Renal pelvis (tissue), 4 donors: ENCODE data around the gene MAD2L2. TPM values are rescaled to one million over a fixed set of nuclear protein-coding genes. Genes with fewer than 3 reads are reported as not detected.
A peak's percentile ranks its signal among the peaks of the same experiment; 100 is the strongest.

Experiments used
- DNase-seq: peaks from one replicate; pipeline ENCODE4 v3.0.0-alpha.2; 2013
- polyA plus RNA-seq, 3 donors: library from polyadenylated mRNA; unstranded; fragments of 120-200 nt; gene quantifications; one replicate each; pipeline ENCODE4 v1.2.1, GENCODE V29; 2013; ENCODE audit not compliant: insufficient read length in 3 of 3

The MAD2L2 gene
- polyA plus RNA-seq, 3 donors: 42.4 to 57.4 (median 52.0) TPM

DNA sequence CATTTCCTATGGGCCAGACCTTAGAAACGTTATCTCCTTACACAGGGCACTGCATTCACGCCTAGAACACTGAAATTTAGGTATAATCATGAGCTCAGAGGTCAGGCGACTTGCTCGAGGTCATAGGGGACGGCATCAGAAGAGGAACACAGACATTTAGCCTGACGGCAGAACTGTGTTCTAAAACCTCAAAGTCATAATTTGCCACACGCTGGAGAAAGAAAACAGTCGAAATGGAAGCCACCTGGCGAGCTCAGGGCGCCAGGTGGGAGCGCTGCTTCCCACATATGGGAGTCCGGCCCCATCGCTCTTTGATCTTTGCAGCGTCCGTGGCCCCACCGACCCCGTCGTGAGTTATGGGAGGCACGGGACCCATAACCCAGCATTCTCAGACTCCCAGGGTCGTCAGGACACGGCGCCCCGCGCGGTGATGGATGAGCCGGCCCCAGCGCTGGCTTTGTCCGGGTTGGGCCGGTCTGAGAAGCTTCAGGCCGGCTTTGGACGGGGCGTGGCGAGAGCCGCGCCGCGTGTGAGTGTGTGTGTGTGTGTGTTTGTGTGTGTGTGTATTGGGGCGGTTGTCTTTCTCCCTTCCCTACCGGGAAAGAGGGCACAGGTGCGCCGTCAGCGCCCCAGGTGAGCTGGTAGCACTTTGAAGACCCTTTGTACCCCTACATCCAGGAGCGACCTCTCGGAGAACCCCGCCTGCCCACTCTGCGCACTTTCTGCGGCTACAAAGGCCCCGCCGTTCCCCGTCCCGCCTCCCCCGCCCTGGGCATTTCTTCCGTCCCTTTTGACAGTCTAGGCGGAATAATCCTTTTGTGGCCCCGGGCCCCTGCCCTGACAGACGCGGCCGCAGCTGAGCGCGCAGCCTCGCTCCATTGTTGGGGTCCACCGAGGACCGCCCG, 9.7 kb upstream of the MAD2L2 start:
- DNase-seq: peak; percentile 69

DNA sequence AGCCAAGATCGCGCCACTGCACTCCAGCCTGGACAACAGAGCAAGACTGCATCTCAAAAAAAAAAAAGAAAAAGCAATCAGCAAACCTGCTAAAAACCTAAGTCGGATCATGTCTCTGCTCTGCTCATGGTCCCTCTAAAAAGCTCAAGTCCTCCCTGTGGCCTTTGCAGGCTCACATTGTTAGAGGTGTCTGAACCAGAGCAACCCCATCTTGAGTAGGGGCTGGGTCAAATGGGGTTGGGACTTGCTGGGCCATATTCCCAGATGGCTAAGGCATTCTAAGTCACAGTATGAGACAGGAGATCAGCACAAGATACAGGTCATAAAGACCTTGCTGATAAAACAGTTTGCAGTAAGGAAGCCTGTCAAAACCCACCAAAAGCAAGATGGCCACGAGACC, 7.6 kb upstream of the MAD2L2 start:
- no peak for DNase-seq

DNA sequence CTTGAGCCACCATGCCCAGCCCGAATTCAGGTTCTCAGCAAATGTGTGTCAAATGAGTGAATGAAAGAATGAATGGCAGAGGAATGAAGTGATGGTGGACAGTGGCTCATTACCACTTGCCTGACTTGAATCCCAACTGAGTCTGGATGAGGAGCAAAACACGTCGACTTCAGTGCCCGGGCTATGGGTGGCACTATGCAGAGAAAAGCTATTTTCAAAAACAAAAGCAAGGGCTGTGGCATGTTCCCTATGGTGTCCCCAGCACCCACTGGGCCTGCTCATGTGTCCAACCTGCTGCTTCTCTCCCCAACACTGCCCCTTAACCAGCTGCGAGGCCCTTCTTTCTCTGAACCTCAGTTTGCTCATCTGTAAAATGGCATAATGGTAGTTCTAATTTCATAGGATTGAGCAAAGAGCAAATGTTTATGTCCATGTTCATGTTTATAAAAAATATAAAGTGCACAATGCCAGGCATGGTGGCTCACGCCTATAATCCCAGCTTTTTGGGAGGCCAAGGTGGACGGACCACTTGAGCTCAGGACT, 4.3 kb upstream of the MAD2L2 start:
- DNase-seq: no peak

DNA sequence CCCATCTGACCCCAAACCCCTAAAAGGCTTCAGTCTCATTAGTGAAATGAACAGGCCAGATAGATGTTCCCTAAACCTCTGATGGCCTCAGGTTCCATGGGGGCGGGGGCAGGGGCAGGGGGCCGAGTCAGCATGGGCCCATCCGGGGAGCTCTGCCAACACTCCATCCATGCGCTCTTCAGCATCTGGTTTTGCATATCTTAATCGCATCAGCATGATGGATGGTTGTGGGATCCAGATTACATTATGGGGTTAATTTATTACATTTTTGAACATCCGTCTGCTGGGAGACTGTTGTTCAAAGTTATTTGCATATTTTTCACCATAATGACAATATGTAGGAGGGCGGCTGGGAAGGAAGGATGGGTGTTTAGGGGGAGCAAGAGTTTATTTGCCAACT, 3.1 kb upstream of the MAD2L2 start:
- no peak for DNase-seq

DNA sequence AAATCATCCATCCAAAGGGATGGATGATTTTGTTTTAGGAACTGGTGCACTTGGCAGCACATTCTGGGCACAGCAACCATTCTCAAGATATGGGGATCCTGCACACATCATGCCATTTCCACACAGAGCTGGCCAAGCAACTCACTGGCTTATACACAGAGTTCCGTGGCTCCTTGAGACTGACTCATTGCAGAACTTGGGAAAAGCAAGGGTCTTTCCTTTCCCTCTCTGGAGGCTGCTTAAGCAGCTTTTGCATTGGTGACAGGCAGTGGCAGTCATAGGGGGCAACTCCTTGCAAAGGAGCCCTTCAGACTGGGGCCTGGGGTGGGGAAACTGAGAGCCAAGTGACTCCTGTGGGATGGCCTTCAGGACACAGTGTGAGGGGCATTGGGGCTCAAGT, 1.9 kb upstream of the MAD2L2 start:
- DNase-seq: no peak

DNA sequence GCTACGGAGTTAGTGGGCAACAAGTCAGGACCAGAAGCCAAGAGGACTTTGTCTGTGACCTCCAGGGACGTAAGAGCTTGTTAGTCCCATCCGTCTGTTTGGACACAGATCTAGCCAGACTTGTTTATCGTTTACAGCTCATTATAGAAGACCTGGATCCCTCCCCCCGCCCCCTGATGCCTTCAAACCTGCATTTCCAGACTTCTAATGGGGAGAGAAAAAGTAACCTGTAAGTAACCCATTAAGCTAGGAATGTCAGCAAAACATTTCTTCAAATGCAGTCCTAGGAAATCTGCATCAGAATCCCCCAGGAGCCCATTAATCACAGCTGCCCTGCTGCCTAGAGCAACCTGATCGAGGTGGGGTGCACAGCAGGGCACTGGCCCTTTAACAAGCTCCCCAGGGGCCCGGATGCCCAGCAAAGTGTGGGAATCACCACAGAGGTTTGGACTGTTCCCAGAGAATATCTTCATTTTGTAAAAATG, 1.4 kb upstream of the MAD2L2 start:
- no peak for DNase-seq

DNA sequence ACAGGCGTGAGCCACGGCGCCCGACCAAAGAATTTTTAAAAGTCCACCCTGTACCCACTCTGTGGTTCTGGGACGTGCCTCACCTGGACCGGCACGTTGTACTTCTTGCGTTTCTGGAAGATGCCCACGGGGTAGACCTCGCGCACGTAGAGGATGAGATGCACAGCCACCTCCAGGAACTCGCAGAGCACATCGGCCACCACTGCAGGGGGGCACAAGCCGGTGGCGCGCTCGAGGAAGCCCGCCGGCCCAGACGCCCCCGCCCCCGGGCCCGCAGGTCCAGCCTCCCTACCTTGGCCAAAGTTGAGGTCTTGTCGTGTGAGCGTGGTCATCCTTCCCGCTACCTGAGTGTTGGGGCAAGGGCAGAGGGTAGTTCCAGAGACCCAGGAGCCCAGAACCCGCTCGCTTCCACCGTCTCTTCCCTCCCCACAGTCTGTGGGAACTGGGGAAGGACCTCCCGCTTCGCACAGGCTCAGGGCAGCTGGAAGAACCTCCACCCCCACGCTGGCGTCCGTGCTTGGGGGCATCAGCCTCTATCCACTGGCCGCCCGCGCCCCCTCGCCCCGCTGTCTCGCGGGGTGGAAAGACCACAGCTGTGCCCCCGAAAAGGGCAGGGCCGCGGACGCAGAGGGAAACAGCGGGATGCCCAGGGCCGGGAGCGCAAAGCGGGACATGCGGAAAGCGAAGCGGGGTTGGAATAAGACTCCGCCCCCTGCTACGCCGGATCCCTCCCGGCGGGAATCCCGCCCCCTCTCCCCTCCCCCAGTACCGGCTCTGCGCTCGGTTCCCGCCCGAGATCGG, 478 bp downstream of the MAD2L2 start:
- peak; percentile 30 for DNase-seq

DNA sequence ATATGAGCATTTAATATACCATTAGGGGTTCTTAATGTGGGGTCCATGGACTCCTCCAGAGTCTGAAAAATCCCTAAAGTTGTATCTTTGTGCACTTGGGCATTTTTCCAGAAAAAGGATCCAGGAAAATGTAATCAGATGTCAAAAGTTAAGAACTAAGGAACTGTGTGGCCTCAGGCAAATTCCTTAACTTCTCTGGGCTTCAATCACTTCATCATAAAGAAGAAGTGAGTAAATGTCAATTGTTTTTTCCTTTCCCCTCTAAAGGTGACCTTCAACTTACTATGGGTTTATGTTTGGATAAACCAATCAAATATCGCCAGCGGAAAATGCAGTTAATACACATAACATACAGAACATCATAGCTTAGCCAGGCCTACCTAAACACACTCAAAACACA, 2.5 kb downstream of the MAD2L2 start:
- DNase-seq: no peak

DNA sequence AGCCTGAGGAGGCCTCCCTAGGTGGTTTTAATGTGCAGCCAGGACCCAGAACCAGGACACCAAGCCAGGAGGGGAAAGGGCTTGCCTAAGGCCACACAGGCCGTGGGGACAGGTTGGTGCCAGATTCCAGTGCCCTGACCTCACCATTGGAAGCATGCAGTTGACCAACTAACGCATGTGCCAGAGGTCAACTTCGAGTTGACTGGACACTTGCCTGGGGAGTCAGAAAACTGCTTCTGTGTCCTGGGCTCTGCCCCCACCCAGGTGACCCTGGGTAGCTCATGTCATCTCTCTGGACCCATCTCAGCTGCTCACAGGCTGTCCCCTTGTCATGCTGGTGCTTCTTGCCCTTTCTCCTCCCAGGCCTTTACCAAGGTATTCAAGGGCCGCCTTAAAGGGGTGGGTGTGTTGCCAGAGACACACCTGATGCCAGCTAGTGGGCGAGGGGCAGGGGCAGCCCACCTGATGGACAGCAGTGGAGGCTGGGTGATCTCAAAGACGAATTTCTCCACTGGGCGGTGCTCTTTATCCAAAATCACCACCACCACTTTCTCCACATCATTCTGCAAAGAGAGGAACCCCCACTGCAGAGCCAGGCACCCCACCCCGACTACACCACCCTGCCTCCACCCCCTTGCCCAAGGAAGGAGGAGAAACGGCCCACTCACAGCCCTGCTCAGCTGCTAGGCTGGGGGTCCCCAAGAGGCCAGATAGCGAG, 4.4 kb downstream of the MAD2L2 start:
- DNase-seq: no peak

DNA sequence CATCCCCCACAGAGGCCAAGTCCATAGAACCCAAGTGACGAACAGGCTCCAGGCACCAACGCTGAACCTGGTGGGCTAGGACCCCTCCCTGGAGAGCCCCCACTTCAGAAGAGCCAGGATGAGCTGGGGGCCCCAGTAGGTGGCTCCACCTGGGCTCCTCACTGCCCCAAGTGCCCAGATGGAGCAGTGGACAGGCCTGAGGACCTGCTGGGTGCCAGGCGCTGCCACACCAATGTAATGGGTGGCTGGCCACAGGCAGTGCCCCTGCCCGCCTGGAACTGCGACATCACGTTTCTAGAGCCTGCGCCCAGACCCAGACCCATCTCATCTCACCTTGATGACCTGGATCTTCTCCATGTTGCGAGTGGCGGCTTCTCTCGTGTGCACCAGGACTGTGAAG, 5.6 kb downstream of the MAD2L2 start:
- no peak for DNase-seq

DNA sequence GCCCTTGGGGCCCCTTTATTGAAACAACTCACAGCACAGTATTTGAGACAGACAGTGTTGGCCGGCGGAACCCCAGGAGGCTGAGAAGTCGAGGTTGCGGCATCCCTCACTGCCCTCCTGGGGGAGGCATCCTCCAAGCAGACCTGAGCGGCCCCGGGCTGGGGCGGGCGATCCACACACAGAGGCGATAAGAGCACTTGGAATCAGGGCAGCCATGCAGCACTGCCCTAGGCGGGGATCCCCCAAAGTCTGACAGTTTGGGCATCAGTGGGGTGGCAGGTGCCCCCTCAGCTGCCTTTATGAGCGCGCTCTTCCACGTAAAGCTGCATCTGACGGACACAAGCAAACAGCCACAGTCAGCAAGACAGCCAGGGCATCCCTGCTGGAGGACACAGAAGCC, 6.5 kb downstream of the MAD2L2 start:
- no peak for DNase-seq

DNA sequence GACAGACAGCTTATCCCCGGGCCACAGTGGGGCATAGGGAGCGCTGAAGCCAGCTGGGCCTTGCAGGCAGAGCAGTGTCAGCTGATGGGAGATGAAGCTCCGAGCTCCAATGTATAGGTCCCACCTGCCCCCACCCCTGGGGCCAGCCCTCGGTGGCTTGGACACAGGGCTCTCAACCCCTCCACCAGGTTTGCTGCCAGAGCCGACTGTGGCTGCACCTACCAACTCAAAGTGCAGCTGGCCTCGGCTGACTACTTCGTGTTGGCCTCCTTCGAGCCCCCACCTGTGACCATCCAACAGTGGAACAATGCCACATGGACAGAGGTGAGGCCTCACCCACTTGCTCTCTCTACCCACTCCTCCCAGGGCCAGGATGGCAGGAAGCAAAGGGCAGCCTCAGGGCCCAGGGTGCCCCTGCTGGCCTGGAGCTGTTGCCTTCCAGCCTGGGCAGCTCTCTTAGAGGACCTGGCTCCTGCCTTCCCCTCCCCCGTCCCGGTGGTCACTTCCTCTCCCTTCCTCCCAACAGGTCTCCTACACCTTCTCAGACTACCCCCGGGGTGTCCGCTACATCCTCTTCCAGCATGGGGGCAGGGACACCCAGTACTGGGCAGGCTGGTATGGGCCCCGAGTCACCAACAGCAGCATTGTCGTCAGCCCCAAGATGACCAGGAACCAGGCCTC, 7.7 kb downstream of the MAD2L2 start:
- no peak for DNase-seq

DNA sequence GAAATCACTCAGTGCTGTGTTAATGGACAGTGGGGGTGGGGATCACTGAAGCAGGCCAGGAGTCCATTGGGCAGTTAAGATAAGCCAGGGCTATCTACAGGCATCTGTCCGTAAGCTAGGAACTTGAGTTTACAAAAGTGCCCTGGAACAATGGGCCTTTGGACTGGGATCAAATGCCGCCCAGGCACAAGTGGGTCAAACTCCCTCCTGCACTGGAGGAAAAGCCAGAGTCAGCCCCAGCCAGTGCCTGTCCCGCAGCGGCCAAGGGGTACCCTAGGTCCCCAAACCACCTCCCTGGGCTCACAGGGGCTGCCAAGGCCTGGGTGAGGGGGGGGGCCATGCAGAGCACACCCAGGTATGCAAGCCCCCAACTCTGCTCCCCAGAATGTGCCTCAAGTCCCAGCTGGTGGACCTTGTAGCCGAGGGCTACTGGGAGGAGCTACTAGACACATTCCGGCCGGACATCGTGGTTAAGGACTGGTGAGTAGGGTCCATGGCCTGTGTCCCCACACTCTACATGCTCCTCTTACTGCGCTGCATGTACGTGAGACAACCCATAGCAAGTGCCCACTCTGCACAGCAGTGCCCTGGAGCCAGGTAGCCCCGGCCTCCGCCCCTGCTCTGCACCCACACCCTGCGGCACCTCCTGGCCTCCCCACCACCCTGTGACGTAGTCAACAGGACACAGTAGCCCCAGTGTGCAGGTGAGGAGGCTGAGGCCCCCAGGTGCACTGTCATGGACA, 9.2 kb downstream of the MAD2L2 start:
- no peak for DNase-seq

DNA sequence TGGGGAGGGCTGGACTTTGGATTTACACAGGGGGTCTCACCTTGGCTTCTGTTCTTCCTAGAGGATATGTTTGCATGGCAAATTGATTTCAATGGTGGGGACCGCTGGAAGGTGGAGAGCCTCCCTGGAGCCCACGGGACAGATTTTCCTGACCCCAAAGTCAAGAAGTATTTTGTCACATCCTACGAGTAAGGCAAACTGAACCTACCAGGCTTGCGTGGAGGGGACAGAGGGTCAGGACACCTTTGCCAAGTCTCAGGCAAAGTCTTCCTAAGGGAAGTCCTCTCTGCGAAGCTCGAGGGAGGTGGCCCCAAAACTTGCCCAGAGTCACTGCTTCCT, 9.8 kb downstream of the MAD2L2 start:
- no peak for DNase-seq

DNA sequence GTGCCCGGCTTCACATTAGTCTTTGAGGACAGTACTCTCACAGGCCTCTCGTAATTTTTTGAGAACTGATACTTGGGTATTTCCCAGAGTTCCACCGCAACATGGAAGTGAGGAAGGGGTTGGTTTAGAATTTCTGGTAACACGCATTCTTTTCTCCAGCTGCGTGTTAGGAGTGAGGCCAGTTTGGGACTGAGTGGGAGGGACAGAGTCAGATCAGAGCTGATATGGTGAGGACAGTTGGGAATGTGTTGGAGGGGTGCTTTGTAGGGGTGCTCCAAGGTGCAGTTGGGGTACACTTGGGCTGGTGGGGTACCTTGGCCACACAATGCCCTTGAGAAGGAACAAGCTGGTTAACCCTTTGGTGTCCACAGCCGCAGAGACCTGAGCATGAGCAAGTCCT, 10.2 kb downstream of the MAD2L2 start:
- DNase-seq: no peak

DNA sequence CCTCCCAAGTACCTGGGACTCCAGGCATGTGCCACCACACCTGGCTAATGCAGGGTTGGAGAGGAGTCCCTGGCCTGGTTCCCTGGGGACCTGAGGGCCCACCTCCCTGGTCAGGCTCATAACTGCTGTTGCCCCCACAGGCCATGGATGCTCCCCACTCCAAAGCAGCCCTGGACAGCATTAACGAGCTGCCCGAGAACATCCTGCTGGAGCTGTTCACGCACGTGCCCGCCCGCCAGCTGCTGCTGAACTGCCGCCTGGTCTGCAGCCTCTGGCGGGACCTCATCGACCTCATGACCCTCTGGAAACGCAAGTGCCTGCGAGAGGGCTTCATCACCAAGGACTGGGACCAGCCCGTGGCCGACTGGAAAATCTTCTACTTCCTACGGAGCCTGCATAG, 12.4 kb downstream of the MAD2L2 start:
- DNase-seq: no peak

DNA sequence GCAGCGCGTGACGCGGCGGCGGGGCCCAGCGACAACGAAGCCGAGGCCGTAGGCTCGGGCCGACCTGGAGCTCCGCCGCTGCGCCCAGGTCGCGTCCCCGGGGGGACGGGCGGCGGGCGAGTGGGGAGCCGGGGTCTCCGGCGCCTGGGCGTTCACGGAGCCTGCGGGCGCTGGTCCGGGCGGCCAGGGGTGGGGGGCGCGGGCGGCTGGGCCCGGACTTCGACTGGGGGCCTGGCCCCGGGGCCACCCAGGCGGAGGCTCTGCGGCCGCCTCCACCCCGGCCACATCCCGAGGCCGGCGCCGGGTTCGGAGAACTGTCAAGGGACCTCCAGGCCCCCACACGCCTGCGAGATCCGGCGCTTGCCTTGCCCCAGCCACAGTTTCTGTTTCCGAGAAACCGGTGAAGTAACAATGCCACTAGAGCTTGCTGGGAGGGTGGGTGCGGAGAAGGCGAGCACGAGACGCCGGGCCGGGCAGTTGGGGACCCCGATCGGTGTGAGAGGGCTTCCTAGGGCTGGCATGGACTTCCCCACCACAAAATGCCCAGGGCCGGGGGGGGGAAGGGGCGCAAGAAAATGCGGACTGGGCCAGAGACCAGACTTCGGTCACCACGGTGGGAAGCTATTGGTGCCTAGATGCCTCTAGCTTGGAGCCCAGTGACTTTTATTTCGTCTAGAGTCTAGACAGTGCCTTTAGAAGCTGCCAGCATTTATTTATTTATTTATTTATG, 16.4 kb downstream of the MAD2L2 start:
- DNase-seq: peak; percentile 36

DNA sequence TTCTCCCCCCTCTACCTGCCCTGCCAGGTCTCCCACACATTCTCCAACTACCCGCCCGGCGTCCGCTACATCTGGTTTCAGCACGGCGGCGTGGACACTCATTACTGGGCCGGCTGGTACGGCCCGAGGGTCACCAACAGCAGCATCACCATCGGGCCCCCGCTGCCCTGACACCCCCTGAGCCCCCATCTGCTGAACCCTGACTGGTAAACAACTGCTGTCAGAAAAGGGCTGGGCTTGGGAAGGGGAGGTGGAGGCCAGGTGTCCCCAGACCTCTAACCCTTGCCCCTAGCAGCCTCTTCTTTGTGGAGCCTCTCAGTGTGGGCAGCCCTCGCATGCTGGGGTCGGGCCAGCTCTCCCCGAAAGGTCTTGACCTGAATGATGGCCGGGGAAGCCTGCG, 19.8 kb downstream of the MAD2L2 start:
- no peak for DNase-seq

DNA sequence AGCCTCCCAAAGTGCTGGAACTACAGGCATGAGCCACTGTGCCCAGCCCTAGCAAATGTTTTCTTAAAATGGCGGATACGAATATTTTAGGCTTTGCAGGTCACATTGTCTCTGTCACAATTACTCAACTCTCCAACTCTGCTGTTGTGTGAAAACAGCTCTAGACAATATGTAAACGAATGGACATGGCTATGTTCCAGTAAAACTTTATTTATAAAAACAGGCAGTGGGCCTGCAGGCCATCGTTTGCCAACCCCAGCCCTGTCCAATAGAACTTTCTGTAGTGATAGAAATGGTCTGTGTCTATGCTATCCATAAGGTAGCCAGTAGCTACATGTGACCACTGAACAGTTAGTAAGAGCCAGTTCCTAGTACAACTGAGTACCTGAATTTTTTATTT, 21.2 kb downstream of the MAD2L2 start:
- DNase-seq: no peak

DNA sequence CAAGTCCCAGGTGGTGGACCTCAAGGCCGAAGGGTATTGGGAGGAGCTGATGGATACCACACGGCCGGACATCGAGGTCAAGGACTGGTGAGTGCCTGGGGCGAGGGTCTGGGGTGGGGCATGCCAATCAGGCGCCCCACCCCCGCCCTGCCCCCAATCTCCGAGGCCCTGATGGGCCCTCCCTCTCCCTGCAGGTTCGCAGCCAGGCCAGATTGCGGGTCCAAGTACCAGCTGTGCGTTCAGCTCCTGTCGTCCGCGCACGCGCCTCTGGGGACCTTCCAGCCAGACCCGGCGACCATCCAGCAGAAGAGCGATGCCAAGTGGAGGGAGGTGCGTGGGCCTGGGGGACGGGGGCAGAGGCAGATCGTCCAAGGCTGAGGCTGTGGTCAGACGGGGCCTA, 22.4 kb downstream of the MAD2L2 start:
- DNase-seq: no peak
